Heart right ventricle (tissue), 16 donors: ENCODE data around the gene ME3. TPM values are rescaled to one million over a fixed set of nuclear protein-coding genes. Genes with fewer than 3 reads are reported as not detected.
A peak's percentile ranks its signal among the peaks of the same experiment; 100 is the strongest.

Source experiments
- ATAC-seq, 8 donors: fragments of 200-7000 bp; cut with Tn5 transposase; one replicate each; pipeline ENCODE4 v1.9.1; 2020; ENCODE audit warnings: mild to moderate bottlenecking in 8 of 8, moderate library complexity in 8 of 8, moderate number of reproducible peaks in 1 of 8
- DNase-seq, 2 donors: peaks; one replicate each; pipeline ENCODE4 v3.0.0-alpha.2; 2020
- H3K27ac ChIP-seq, 10 donors: fragments of 200-600 bp; sonication (generic) in 2 of 10; one replicate each; pipeline versions ENCODE4 v1.5.0 to v1.8.0; 2020 to 2022; ENCODE audit warnings: mild to moderate bottlenecking in 3 of 10
- H3K27me3 ChIP-seq, 7 donors: fragments of 200-600 bp; one replicate each; pipeline ENCODE4 v1.8.0; 2021 to 2022; ENCODE audit warnings: mild to moderate bottlenecking in 2 of 7
- H3K36me3 ChIP-seq, 9 donors: fragments of 200-600 bp; sonication (generic) in 1 of 9; one replicate each; pipeline versions ENCODE4 v1.5.0 to v1.8.0; 2020 to 2022; ENCODE audit warnings: mild to moderate bottlenecking in 2 of 9
- H3K4me1 ChIP-seq, 9 donors: fragments of 200-600 bp; sonication (generic) in 1 of 9; one replicate each; pipeline versions ENCODE4 v1.5.0 to v1.8.0; 2020 to 2022; ENCODE audit warnings: mild to moderate bottlenecking in 4 of 9
- H3K4me3 ChIP-seq, 10 donors: fragments of 200-600 bp; sonication (generic) in 2 of 10; one replicate each; pipeline versions ENCODE4 v1.5.0 to v1.8.0; 2020 to 2022; ENCODE audit warnings: mild to moderate bottlenecking in 7 of 10, moderate library complexity in 2 of 10
- H3K9me3 ChIP-seq, 11 donors: fragments of 200-600 bp in 10 of 11; sonication (generic) in 2 of 11; one replicate each; pipeline versions ENCODE4 v1.5.0 to v1.8.0; 2013 to 2022; ENCODE audit warnings: mild to moderate bottlenecking in 2 of 11, control low read depth in 1 of 11, moderate library complexity in 1 of 11
- WGBS, 2 donors: extraction: QIAGEN DNeasy Blood & Tissue Kit; methylation state at CpG; one replicate each; pipeline ENCODE4 v1.1.7; 2013; ENCODE audit warnings: inconsistent platforms in 1 of 2; 5-methylcytosine and 5-hydroxymethylcytosine counted together
- intact Hi-C, 10 donors: fragments of 100-400 bp; cut with DNase I; formaldehyde crosslinking; loops; one replicate each; pipeline versions ENCODE4 v1.11.1 to v1.14.2; 2022
- polyA plus RNA-seq, 2 donors: library from polyadenylated mRNA; stranded (reverse); fragments of 200-250 nt; gene quantifications; one replicate each; pipeline ENCODE4 v1.2.3, GENCODE V29; 2013
- total RNA-seq, 10 donors: library from RNA; stranded (reverse); fragmentation: NEBNext Ultra II Directional in 3 of 10; extraction: Animal tissue kit (Norgen Biotek cat#: 25700) in 3 of 10; gene quantifications; one replicate each; pipeline versions ENCODE4 v1.2.1 to v1.2.4, GENCODE V29; 2021 to 2023
- TF ChIP-seq, protein P1 (sequence below), 9 donors: fragments of 200-600 bp; sonication (generic) in 2 of 9; IDR thresholded peaks; one replicate each; pipeline versions ENCODE4 v1.5.0 to v1.8.0; 2021 to 2022; ENCODE audit warnings: antibody characterized with exemption in 9 of 9, mild to moderate bottlenecking in 5 of 9, moderate library complexity in 1 of 9
- donor health status: Arrhythmogenic right ventricular cardiomyopathy.
- donor health status: ischemic (EF 13 %, LVEDD 7.1; RV severe dilation, severe dysfunction).
- donor health status: healthy with polysubstance abuse.
- donor health status: DM: no; HTN: yes; CAD: no.
- donor health status: DM: no; HTN: no; CAD: no.
- donor health status: ischemic (EF 25% LVEDD 6.9; RV normal size, moderate dysfunction).
- donor health status: ischemic (EF 25% LVEDD 5.7; RV mildly dilated, moderate dysfunction).
- donor health status: healthy.
- donor health status: DM: yes; HTN: yes; CAD: no.
- donor health status: Ischemic cardiomyopathy.
- donor health status: ischemic (EF 35%, LVEDD 5.7; RV mildly dilated, moderate dysfunction).
- donor health status: nonischemic (EF 11% LVEDD 7.7; RV severe dilation, severe dysfunction).
- donor health status: DM: yes; HTN: yes; CAD: no.
- donor health status: PGD.
- donor health status: ischemic (EF 29% LVEDD 5.4; RV normal size, mild dysfunction).
- donor health status: nonischemic (EF 23%, LVEDD 6.1; RV moderate dilation, normal function).

The ME3 gene
- total and polyA plus RNA-seq, 12 donors, result 17.2 to 46.8 (median 33.7) TPM

GRCh38 chr11:86589856-86590589 is 82.4 kb downstream of the ME3 start:
- no peak overlapping the region for H3K4me3 ChIP-seq
- DNase-seq (no peak), ATAC-seq (no peak)
- 93% methylated on average over 7 of the region's 7 CpGs for WGBS, 2 donors
- no peak overlapping the region for H3K27ac ChIP-seq
- no peaks in the 10 kb centered on the region for H3K27me3 ChIP-seq
- H3K36me3 ChIP-seq, result no peaks in the 10 kb centered on the region
- H3K4me1 ChIP-seq, result peaks cover 6 to 52% (median 27%) of the 10 kb centered on the region in 9 donors
- H3K9me3 ChIP-seq, result no peaks in the 10 kb centered on the region
- TF ChIP-seq, protein P1, sequence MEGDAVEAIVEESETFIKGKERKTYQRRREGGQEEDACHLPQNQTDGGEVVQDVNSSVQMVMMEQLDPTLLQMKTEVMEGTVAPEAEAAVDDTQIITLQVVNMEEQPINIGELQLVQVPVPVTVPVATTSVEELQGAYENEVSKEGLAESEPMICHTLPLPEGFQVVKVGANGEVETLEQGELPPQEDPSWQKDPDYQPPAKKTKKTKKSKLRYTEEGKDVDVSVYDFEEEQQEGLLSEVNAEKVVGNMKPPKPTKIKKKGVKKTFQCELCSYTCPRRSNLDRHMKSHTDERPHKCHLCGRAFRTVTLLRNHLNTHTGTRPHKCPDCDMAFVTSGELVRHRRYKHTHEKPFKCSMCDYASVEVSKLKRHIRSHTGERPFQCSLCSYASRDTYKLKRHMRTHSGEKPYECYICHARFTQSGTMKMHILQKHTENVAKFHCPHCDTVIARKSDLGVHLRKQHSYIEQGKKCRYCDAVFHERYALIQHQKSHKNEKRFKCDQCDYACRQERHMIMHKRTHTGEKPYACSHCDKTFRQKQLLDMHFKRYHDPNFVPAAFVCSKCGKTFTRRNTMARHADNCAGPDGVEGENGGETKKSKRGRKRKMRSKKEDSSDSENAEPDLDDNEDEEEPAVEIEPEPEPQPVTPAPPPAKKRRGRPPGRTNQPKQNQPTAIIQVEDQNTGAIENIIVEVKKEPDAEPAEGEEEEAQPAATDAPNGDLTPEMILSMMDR (IDR thresholded peaks at IDR 0.05), result no peak
- intact Hi-C loops, result loop anchor here in 2 of 10 donors (5.0 to 10.0 kb wide), 2 partner anchors 43 to 115 kb away; no protein-coding TSS in a partner anchor

DNA sequence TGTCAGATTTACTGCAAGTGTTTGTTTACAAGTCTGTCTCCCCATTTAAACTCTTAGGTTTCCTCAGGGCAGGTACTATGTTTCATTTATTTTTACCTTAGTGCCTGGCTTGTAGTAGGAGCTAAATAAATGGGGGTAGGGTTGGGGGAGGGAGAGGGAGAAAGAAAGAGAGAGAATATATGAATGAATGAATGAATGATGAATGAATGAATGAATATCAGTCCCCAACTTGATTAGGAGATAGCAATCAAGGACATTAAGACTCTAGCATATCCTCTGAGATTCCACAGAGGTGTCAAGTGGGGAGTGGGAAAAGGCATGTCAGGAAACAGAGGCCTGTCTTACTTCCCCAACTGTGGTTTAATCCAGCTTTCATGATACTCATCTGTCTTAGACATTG is 83.2 kb downstream of the ME3 start:
- Histone ChIP-seq H3K27ac (peak overlapping the region in 2 of 10 donors; percentile 49 to 59), H3K4me1 (peaks cover 6 to 45% (median 27%) of the 10 kb centered on the region in 9 donors), H3K27me3 (no peaks in the 10 kb centered on the region), H3K9me3 (no peaks in the 10 kb centered on the region), H3K4me3 (no peak overlapping the region), H3K36me3 (no peaks in the 10 kb centered on the region)
- intact Hi-C loops, result loop anchor here in 1 of 10 donors (5.0 kb wide), 1 partner anchor 42 kb away; no protein-coding TSS in a partner anchor
- ATAC-seq (no peak), DNase-seq (no peak)
- TF ChIP-seq, protein P1 (IDR thresholded peaks at IDR 0.05), result no peak

GRCh38 chr11:86588566-86589090 is 83.8 kb downstream of the ME3 start:
- Histone ChIP-seq H3K27me3 (no peaks in the 10 kb centered on the region), H3K36me3 (no peaks in the 10 kb centered on the region), H3K27ac (peak overlapping the region in 7 of 10 donors; percentile 8 to 59 (median 46)), H3K4me3 (no peak overlapping the region), H3K4me1 (peaks cover 6 to 45% (median 27%) of the 10 kb centered on the region in 9 donors), H3K9me3 (no peaks in the 10 kb centered on the region)
- DNase-seq (peak in 1 of 2 donors; percentile 7), ATAC-seq (peak in 6 of 8 donors; percentile 38 to 66 (median 56))
- 45 to 67% methylated on average over 2 of the region's 2 CpGs for WGBS, 2 donors
- TF ChIP-seq, protein P1 (IDR thresholded peaks at IDR 0.05), result no peak
- intact Hi-C loops, result loop anchor here in 1 of 10 donors (5.0 kb wide), 1 partner anchor 41 kb away; no protein-coding TSS in a partner anchor

- TF ChIP-seq, protein P1 (IDR thresholded peaks at IDR 0.05), result no peak
- Histone ChIP-seq H3K27me3 (no peaks in the 10 kb centered on the region), H3K36me3 (no peaks in the 10 kb centered on the region), H3K9me3 (no peaks in the 10 kb centered on the region), H3K27ac (peak overlapping the region in 7 of 10 donors; percentile 2 to 62 (median 41)), H3K4me1 (peaks cover 0 to 35% (median 17%) of the 10 kb centered on the region in 9 donors), H3K4me3 (no peak overlapping the region)
- WGBS, 2 donors, result 64 to 75% methylated on average over 6 of the region's 6 CpGs
- ATAC-seq, result peak in 4 of 8 donors; percentile 32 to 50 (median 40)
- DNase-seq, result no peak
- intact Hi-C loops, result loop anchor here in 1 of 10 donors (5.0 kb wide), 1 partner anchor 40 kb away; no protein-coding TSS in a partner anchor
These were observed 84.9 kb downstream of the ME3 start for GRCh38 chr11:86587264-86588193.
